ENCODE results near the gene FBXL7. TPM values are rescaled to one million over a fixed set of nuclear protein-coding genes. Genes with fewer than 3 reads are reported as not detected.

FBXL7 gene
- total RNA-seq, 8 experiments from 2014 or later: 2.9 to 12.8 (median 5.8) TPM

- WGBS, 10 experiments: 49 to 96% (median 79%) methylated on average over 2 to 4 of the region's 4 CpGs
- in situ Hi-C loops (cut with MboI; ENCODE audit: low pct_unique_long_range_greater_than_20kb in 2 of 9, low sequenced_read_pairs in 9 of 9, unreplicated experiment in 9 of 9): no loop called here
- H3K4me1 ChIP-seq (replicated peaks in 1 of 2): no peaks in the 10 kb centered on the region
- ATAC-seq (replicated peaks in 6 of 8): peak in 2 of 8 experiments; percentile 27 to 64
- H3K4me3 ChIP-seq: no peak overlapping the region
- no peak overlapping the region for H3K27ac ChIP-seq
Observed at GRCh38 chr5:15728811-15729210, 228.8 kb downstream of the FBXL7 start.

- no peak overlapping the region for H3K27ac ChIP-seq
- ATAC-seq (replicated peaks in 6 of 8): no peak
- H3K4me3 ChIP-seq: no peak overlapping the region
- in situ Hi-C loops (cut with MboI; ENCODE audit: low pct_unique_long_range_greater_than_20kb in 2 of 9, low sequenced_read_pairs in 9 of 9, unreplicated experiment in 9 of 9): no loop called here
- WGBS, 10 experiments: 75 to 100% (median 88%) methylated on average over 1 to 4 of the region's 4 CpGs; no CpG with 5 or more reads in 1 of the 10 experiments
- H3K4me1 ChIP-seq (replicated peaks in 1 of 2): no peaks in the 10 kb centered on the region
Observed at GRCh38 chr5:15731699-15732098, 231.7 kb downstream of the FBXL7 start.

GRCh38 chr5:15734058-15734457 is 234.1 kb downstream of the FBXL7 start:
- ATAC-seq (replicated peaks in 6 of 8): no peak
- Histone ChIP-seq H3K27ac (no peak overlapping the region), H3K4me1 (replicated peaks in 1 of 2) (no peaks in the 10 kb centered on the region), H3K4me3 (no peak overlapping the region)
- in situ Hi-C loops (cut with MboI; ENCODE audit: low pct_unique_long_range_greater_than_20kb in 2 of 9, low sequenced_read_pairs in 9 of 9, unreplicated experiment in 9 of 9): no loop called here
- 61 to 100% (median 92%) methylated on average over 1 to 7 of the region's 7 CpGs; no CpG with 5 or more reads in 2 of the 10 experiments for WGBS, 10 experiments

GRCh38 chr5:15737036-15737821 is 237.2 kb downstream of the FBXL7 start:
- Histone ChIP-seq H3K27ac (no peak overlapping the region), H3K4me3 (no peak overlapping the region), H3K4me1 (replicated peaks in 1 of 2) (no peaks in the 10 kb centered on the region)
- in situ Hi-C loops (cut with MboI; ENCODE audit: low pct_unique_long_range_greater_than_20kb in 2 of 9, low sequenced_read_pairs in 9 of 9, unreplicated experiment in 9 of 9): no loop called here
- WGBS, 10 experiments: 2 to 95% (median 56%) methylated on average over 2 to 8 of the region's 8 CpGs; no CpG with 5 or more reads in 1 of the 10 experiments
- ATAC-seq (replicated peaks in 6 of 8): peak in 3 of 8 experiments; percentile 16 to 47 (median 37)

GRCh38 chr5:15737871-15738664 is 238.1 kb downstream of the FBXL7 start:
- WGBS, 10 experiments: 0 to 100% (median 78%) methylated on average over 1 to 5 of the region's 5 CpGs
- Histone ChIP-seq H3K4me1 (replicated peaks in 1 of 2) (no peaks in the 10 kb centered on the region), H3K4me3 (no peak overlapping the region), H3K27ac (no peak overlapping the region)
- ATAC-seq (replicated peaks in 6 of 8): peak in 3 of 8 experiments; percentile 91 to 95 (median 93)
- in situ Hi-C loops (cut with MboI; ENCODE audit: low pct_unique_long_range_greater_than_20kb in 2 of 9, low sequenced_read_pairs in 9 of 9, unreplicated experiment in 9 of 9): no loop called here

- H3K27ac ChIP-seq: no peak overlapping the region
- in situ Hi-C loops (cut with MboI; ENCODE audit: low pct_unique_long_range_greater_than_20kb in 2 of 9, low sequenced_read_pairs in 9 of 9, unreplicated experiment in 9 of 9): no loop called here
- H3K4me3 ChIP-seq: no peak overlapping the region
- no peaks in the 10 kb centered on the region for H3K4me1 ChIP-seq (replicated peaks in 1 of 2)
- no peak for ATAC-seq (replicated peaks in 6 of 8)
Observed at GRCh38 chr5:15740383-15740782, 240.4 kb downstream of the FBXL7 start.

GRCh38 chr5:15741591-15741990 is 241.6 kb downstream of the FBXL7 start:
- H3K27ac ChIP-seq: no peak overlapping the region
- H3K4me1 ChIP-seq (replicated peaks in 1 of 2): no peaks in the 10 kb centered on the region
- WGBS, 10 experiments: 23 to 100% (median 88%) methylated on average over 3 to 5 of the region's 5 CpGs; no CpG with 5 or more reads in 1 of the 10 experiments
- no peak for ATAC-seq (replicated peaks in 6 of 8)
- in situ Hi-C loops (cut with MboI; ENCODE audit: low pct_unique_long_range_greater_than_20kb in 2 of 9, low sequenced_read_pairs in 9 of 9, unreplicated experiment in 9 of 9): no loop called here
- H3K4me3 ChIP-seq: no peak overlapping the region

GRCh38 chr5:15746833-15747232 is 246.9 kb downstream of the FBXL7 start:
- Histone ChIP-seq H3K4me3 (no peak overlapping the region), H3K27ac (no peak overlapping the region), H3K4me1 (replicated peaks in 1 of 2) (no peaks in the 10 kb centered on the region)
- in situ Hi-C loops (cut with MboI; ENCODE audit: low pct_unique_long_range_greater_than_20kb in 2 of 9, low sequenced_read_pairs in 9 of 9, unreplicated experiment in 9 of 9): no loop called here
- 35 to 100% (median 84%) methylated on average over 1 to 2 of the region's 2 CpGs; no CpG with 5 or more reads in 2 of the 10 experiments for WGBS, 10 experiments
- no peak for ATAC-seq (replicated peaks in 6 of 8)

- Histone ChIP-seq H3K4me1 (replicated peaks in 1 of 2) (no peaks in the 10 kb centered on the region), H3K4me3 (no peak overlapping the region), H3K27ac (no peak overlapping the region)
- no peak for ATAC-seq (replicated peaks in 6 of 8)
- 17 to 65% (median 17%) methylated on average over 1 to 2 of the region's 2 CpGs; no CpG with 5 or more reads in 7 of the 10 experiments for WGBS, 10 experiments
- in situ Hi-C loops (cut with MboI; ENCODE audit: low pct_unique_long_range_greater_than_20kb in 2 of 9, low sequenced_read_pairs in 9 of 9, unreplicated experiment in 9 of 9): no loop called here
Observed at GRCh38 chr5:15748266-15748665, 248.3 kb downstream of the FBXL7 start.

- ATAC-seq (replicated peaks in 6 of 8): peak; percentile 16 to 85 (median 80)
- no peak overlapping the region for H3K27ac ChIP-seq
- in situ Hi-C loops (cut with MboI; ENCODE audit: low pct_unique_long_range_greater_than_20kb in 2 of 9, low sequenced_read_pairs in 9 of 9, unreplicated experiment in 9 of 9): no loop called here
- no peak overlapping the region for H3K4me3 ChIP-seq
- WGBS, 10 experiments: 27 to 91% (median 84%) methylated on average over 3 to 9 of the region's 10 CpGs; no CpG with 5 or more reads in 1 of the 10 experiments
- H3K4me1 ChIP-seq (replicated peaks in 1 of 2): no peaks in the 10 kb centered on the region
Observed at GRCh38 chr5:15752663-15753285, 252.8 kb downstream of the FBXL7 start.

GRCh38 chr5:15753752-15754151 is 253.8 kb downstream of the FBXL7 start:
- H3K4me3 ChIP-seq: no peak overlapping the region
- WGBS, 10 experiments: 57 to 100% (median 90%) methylated on average over 1 of the region's 1 CpG; no CpG with 5 or more reads in 7 of the 10 experiments
- no peak overlapping the region for H3K27ac ChIP-seq
- no peaks in the 10 kb centered on the region for H3K4me1 ChIP-seq (replicated peaks in 1 of 2)
- in situ Hi-C loops (cut with MboI; ENCODE audit: low pct_unique_long_range_greater_than_20kb in 2 of 9, low sequenced_read_pairs in 9 of 9, unreplicated experiment in 9 of 9): no loop called here
- ATAC-seq (replicated peaks in 6 of 8): peak in 3 of 8 experiments; percentile 48 to 79 (median 79)

- Histone ChIP-seq H3K4me1 (replicated peaks in 1 of 2) (no peaks in the 10 kb centered on the region), H3K27ac (no peak overlapping the region), H3K4me3 (no peak overlapping the region)
- WGBS, 10 experiments: 33 to 90% (median 67%) methylated on average over 1 of the region's 1 CpG; no CpG with 5 or more reads in 2 of the 10 experiments
- peak in 1 of 8 experiments; percentile 49 for ATAC-seq (replicated peaks in 6 of 8)
- in situ Hi-C loops (cut with MboI; ENCODE audit: low pct_unique_long_range_greater_than_20kb in 2 of 9, low sequenced_read_pairs in 9 of 9, unreplicated experiment in 9 of 9): no loop called here
Observed at GRCh38 chr5:15757103-15757502, 257.1 kb downstream of the FBXL7 start.

GRCh38 chr5:15757619-15758018 is 257.6 kb downstream of the FBXL7 start:
- ATAC-seq (replicated peaks in 6 of 8): peak in 1 of 8 experiments; percentile 12
- Histone ChIP-seq H3K27ac (no peak overlapping the region), H3K4me1 (replicated peaks in 1 of 2) (no peaks in the 10 kb centered on the region), H3K4me3 (no peak overlapping the region)
- in situ Hi-C loops (cut with MboI; ENCODE audit: low pct_unique_long_range_greater_than_20kb in 2 of 9, low sequenced_read_pairs in 9 of 9, unreplicated experiment in 9 of 9): no loop called here
- 68 to 100% (median 78%) methylated on average over 2 to 8 of the region's 8 CpGs; no CpG with 5 or more reads in 1 of the 10 experiments for WGBS, 10 experiments

Measured in motor neuron (in vitro differentiated cells).